Neural cell (in vitro differentiated cells): ENCODE results near the gene BCL2L11. TPM values are rescaled to one million over a fixed set of nuclear protein-coding genes. Genes with fewer than 3 reads are reported as not detected.

Experiments used
- H2AFZ ChIP-seq: fragments of 200-600, 300-800 bp; sonication (generic), shearing (Covaris generic); 2 replicates; pipeline ENCODE4 v1.6.0; 2014; ENCODE audit warnings: low read depth, mild to moderate bottlenecking, antibody characterized with exemption, low read length, moderate library complexity
- H3F3A ChIP-seq: fragments of 200-600 bp; shearing (Covaris generic); 2 replicates; pipeline ENCODE4 v1.6.1; 2016; ENCODE audit warnings: mild to moderate bottlenecking, moderate library complexity, mixed read lengths, antibody characterized with exemption, low read length; ENCODE audit not compliant: insufficient read depth, poor library complexity, severe bottlenecking
- H3K27ac ChIP-seq: fragments of 200-600, 300-800 bp; sonication (generic), shearing (Covaris generic); 2 replicates; pipeline ENCODE4 v1.5.1; 2014; ENCODE audit warnings: mild to moderate bottlenecking, low read length, moderate library complexity
- H3K27me3 ChIP-seq: fragments of 300-800, 200-600 bp; sonication (generic), shearing (Covaris generic); 2 replicates; pipeline ENCODE4 v1.6.0; 2014; ENCODE audit warnings: mild to moderate bottlenecking, low read depth, low read length, moderate library complexity; ENCODE audit not compliant: insufficient read depth
- H3K36me3 ChIP-seq: fragments of 300-800, 200-600 bp; sonication (generic), shearing (Covaris generic); 2 replicates; pipeline ENCODE4 v1.5.1; 2014; ENCODE audit warnings: mild to moderate bottlenecking, antibody characterized with exemption, low read length, moderate library complexity; ENCODE audit not compliant: insufficient read depth
- H3K4me2 ChIP-seq: fragments of 300-800, 200-600 bp; sonication (generic), shearing (Covaris generic); 2 replicates; pipeline ENCODE4 v1.6.0; 2014; ENCODE audit warnings: mild to moderate bottlenecking, low read length
- H3K4me3 ChIP-seq: fragments of 300-800, 200-600 bp; sonication (generic), shearing (Covaris generic); 2 replicates; pipeline ENCODE4 v1.5.1; 2014; ENCODE audit warnings: mild to moderate bottlenecking, low read length, moderate library complexity
- H3K79me2 ChIP-seq: fragments of 200-600 bp; shearing (Covaris generic); replicated peaks from 2 replicates; pipeline ENCODE4 v1.6.0; 2014; ENCODE audit warnings: mild to moderate bottlenecking, low read length, moderate library complexity; ENCODE audit not compliant: insufficient read depth
- H3K9ac ChIP-seq: fragments of 300-800, 200-600 bp; sonication (generic), shearing (Covaris generic); 2 replicates; pipeline ENCODE4 v1.6.1; 2016; ENCODE audit warnings: mild to moderate bottlenecking, low read length, mixed read lengths
- H3K9me2 ChIP-seq: fragments of 200-600 bp; shearing (Covaris generic); 2 replicates; pipeline ENCODE4 v1.6.1; 2016; ENCODE audit warnings: mild to moderate bottlenecking, low read length, mixed read lengths; ENCODE audit not compliant: insufficient read depth
- H3K9me3 ChIP-seq: fragments of 200-600, 300-800 bp; sonication (generic), shearing (Covaris generic); 2 replicates; pipeline ENCODE4 v1.6.1; 2016; ENCODE audit warnings: mild to moderate bottlenecking, mixed run types, low read length, moderate library complexity, mixed read lengths
- H4K20me1 ChIP-seq: fragments of 200-600 bp; shearing (Covaris generic); 2 replicates; pipeline ENCODE4 v1.6.1; 2016; ENCODE audit warnings: mild to moderate bottlenecking, mixed run types; ENCODE audit not compliant: insufficient read depth
- EP300 ChIP-seq: fragments of 450-650 bp; conservative IDR thresholded peaks from 2 replicates; pipeline ENCODE4 v1.6.1; 2014; ENCODE audit warnings: antibody characterized with exemption, mild to moderate bottlenecking, moderate library complexity; ENCODE audit not compliant: poor library complexity, severe bottlenecking
- EZH2 ChIP-seq: fragments of 200-600, 300-800 bp; shearing (Covaris generic), sonication (generic); IDR thresholded peaks from 2 replicates; pipeline ENCODE4 v1.6.1; 2014; ENCODE audit warnings: antibody characterized with exemption, low read length, borderline replicate concordance, mild to moderate bottlenecking; ENCODE audit not compliant: insufficient read depth, poor library complexity, severe bottlenecking
- MXI1 ChIP-seq: fragments of 450-650 bp; conservative IDR thresholded peaks from 2 replicates; pipeline ENCODE4 v1.6.1; 2014; ENCODE audit warnings: antibody characterized with exemption, mild to moderate bottlenecking; ENCODE audit not compliant: poor library complexity, severe bottlenecking
- POLR2AphosphoS5 ChIP-seq: IDR thresholded peaks from 2 replicates; pipeline ENCODE4 v1.6.1; 2012
- RAD21 ChIP-seq: fragments of 450-650 bp; conservative IDR thresholded peaks from 2 replicates; pipeline ENCODE4 v1.6.1; 2014; ENCODE audit warnings: antibody characterized with exemption, mild to moderate bottlenecking, moderate library complexity
- SMC3 ChIP-seq: fragments of 450-650 bp; conservative IDR thresholded peaks from 2 replicates; pipeline ENCODE4 v1.6.1; 2014; ENCODE audit warnings: antibody characterized with exemption, mild to moderate bottlenecking, moderate library complexity; ENCODE audit not compliant: poor library complexity
- TAF1 ChIP-seq: IDR thresholded peaks from 2 replicates; pipeline ENCODE4 v1.6.1; 2012; ENCODE audit warnings: low read depth
- polyA plus RNA-seq: library from polyadenylated mRNA; depleted of rRNA; stranded (reverse); fragments of >200 nt; gene quantifications from 2 replicates; pipeline ENCODE4 v1.2.3, GENCODE V29; 2014
- TF ChIP-seq, protein P1 (sequence below): IDR thresholded peaks from 2 replicates; pipeline ENCODE4 v1.6.1; 2012; ENCODE audit warnings: borderline replicate concordance
- TF ChIP-seq, protein P2 (sequence below): fragments of 450-650 bp; IDR thresholded peaks from 2 replicates; pipeline ENCODE4 v1.5.1; 2014; ENCODE audit warnings: antibody characterized with exemption, mild to moderate bottlenecking, moderate library complexity; ENCODE audit not compliant: poor library complexity, severe bottlenecking

Gene BCL2L11
- polyA plus RNA-seq, 1 donor from 2014 or later = 2.6 TPM

DNA sequence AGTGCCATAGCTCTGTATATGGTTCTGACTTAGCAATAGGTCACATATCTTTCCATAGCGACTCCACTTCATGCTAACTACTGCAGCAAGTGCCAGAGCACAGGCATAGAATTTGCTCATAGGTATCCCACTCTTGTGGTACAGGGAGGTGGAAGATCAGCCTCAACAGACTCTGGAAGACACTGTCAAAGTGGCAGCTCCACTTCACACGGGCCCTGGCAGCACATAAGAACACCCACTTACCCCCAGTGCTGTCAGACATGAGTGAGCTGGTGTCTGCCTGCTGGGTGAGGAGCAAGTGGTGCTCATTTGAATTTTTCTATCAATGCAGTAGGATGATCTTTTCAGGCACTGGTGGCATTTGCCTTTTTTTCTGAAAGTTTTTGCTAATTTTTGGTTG is 48.6 kb downstream of the BCL2L11 start:
- H3K79me2 ChIP-seq = no peaks in the 10 kb centered on the region
- H3K9ac ChIP-seq = no peak overlapping the region
- TF ChIP-seq EZH2 = no peak
- no peak for TF ChIP-seq EP300
- no peak for TF ChIP-seq SMC3
- TF ChIP-seq, protein P1, sequence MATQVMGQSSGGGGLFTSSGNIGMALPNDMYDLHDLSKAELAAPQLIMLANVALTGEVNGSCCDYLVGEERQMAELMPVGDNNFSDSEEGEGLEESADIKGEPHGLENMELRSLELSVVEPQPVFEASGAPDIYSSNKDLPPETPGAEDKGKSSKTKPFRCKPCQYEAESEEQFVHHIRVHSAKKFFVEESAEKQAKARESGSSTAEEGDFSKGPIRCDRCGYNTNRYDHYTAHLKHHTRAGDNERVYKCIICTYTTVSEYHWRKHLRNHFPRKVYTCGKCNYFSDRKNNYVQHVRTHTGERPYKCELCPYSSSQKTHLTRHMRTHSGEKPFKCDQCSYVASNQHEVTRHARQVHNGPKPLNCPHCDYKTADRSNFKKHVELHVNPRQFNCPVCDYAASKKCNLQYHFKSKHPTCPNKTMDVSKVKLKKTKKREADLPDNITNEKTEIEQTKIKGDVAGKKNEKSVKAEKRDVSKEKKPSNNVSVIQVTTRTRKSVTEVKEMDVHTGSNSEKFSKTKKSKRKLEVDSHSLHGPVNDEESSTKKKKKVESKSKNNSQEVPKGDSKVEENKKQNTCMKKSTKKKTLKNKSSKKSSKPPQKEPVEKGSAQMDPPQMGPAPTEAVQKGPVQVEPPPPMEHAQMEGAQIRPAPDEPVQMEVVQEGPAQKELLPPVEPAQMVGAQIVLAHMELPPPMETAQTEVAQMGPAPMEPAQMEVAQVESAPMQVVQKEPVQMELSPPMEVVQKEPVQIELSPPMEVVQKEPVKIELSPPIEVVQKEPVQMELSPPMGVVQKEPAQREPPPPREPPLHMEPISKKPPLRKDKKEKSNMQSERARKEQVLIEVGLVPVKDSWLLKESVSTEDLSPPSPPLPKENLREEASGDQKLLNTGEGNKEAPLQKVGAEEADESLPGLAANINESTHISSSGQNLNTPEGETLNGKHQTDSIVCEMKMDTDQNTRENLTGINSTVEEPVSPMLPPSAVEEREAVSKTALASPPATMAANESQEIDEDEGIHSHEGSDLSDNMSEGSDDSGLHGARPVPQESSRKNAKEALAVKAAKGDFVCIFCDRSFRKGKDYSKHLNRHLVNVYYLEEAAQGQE = no peak
- no peak for TF ChIP-seq MXI1
- TF ChIP-seq, protein P2, sequence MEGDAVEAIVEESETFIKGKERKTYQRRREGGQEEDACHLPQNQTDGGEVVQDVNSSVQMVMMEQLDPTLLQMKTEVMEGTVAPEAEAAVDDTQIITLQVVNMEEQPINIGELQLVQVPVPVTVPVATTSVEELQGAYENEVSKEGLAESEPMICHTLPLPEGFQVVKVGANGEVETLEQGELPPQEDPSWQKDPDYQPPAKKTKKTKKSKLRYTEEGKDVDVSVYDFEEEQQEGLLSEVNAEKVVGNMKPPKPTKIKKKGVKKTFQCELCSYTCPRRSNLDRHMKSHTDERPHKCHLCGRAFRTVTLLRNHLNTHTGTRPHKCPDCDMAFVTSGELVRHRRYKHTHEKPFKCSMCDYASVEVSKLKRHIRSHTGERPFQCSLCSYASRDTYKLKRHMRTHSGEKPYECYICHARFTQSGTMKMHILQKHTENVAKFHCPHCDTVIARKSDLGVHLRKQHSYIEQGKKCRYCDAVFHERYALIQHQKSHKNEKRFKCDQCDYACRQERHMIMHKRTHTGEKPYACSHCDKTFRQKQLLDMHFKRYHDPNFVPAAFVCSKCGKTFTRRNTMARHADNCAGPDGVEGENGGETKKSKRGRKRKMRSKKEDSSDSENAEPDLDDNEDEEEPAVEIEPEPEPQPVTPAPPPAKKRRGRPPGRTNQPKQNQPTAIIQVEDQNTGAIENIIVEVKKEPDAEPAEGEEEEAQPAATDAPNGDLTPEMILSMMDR = no peak
- no peak overlapping the region for H2AFZ ChIP-seq
- no peaks in the 10 kb centered on the region for H3F3A ChIP-seq
- H3K9me2 ChIP-seq = no peaks in the 10 kb centered on the region
- H3K27me3 ChIP-seq = no peaks in the 10 kb centered on the region
- no peaks in the 10 kb centered on the region for H3K36me3 ChIP-seq
- H3K4me2 ChIP-seq = no peak overlapping the region
- H4K20me1 ChIP-seq = no peaks in the 10 kb centered on the region
- H3K9me3 ChIP-seq = no peaks in the 10 kb centered on the region
- H3K4me3 ChIP-seq = no peak overlapping the region
- H3K27ac ChIP-seq = no peak overlapping the region

DNA sequence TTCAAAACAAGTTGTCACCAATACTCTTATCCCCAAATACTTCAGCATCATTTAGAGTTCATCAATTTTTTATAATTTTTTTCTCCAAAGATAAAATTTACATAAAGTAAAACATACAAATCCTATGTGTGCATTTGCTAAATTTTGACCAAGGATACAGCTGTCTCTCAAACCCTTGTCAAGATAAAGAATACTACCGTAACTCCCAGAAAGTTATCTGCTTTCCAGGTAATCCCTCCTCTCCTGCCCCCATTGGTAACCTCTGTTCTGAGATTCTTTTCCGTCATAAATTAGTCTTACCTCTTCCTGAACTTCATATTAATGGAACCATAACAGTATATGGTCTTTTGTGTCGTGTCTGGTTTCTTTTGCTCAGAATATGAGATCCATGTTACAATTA is 49.2 kb downstream of the BCL2L11 start:
- Histone ChIP-seq H3K27ac (no peak overlapping the region), H4K20me1 (no peaks in the 10 kb centered on the region), H3K9ac (no peak overlapping the region), H3K9me2 (no peaks in the 10 kb centered on the region), H3K4me3 (no peak overlapping the region), H3K4me2 (no peak overlapping the region), H3K9me3 (no peaks in the 10 kb centered on the region), H2AFZ (no peak overlapping the region), H3F3A (no peaks in the 10 kb centered on the region), H3K36me3 (no peaks in the 10 kb centered on the region), H3K79me2 (no peaks in the 10 kb centered on the region), H3K27me3 (no peaks in the 10 kb centered on the region)
- TF ChIP-seq MXI1 (no peak), POLR2AphosphoS5 (no peak), TAF1 (no peak), EZH2 (no peak), RAD21 (no peak), EP300 (no peak), SMC3 (no peak)
- TF ChIP-seq, protein P1 = no peak
